ENCODE measurements around the gene EHD1. TPM values are rescaled to one million over a fixed set of nuclear protein-coding genes. Genes with fewer than 3 reads are reported as not detected.
A peak's percentile ranks its signal among the peaks of the same experiment; 100 is the strongest.

Gene EHD1
- polyA plus RNA-seq, 1 donor = 133 TPM

DNA sequence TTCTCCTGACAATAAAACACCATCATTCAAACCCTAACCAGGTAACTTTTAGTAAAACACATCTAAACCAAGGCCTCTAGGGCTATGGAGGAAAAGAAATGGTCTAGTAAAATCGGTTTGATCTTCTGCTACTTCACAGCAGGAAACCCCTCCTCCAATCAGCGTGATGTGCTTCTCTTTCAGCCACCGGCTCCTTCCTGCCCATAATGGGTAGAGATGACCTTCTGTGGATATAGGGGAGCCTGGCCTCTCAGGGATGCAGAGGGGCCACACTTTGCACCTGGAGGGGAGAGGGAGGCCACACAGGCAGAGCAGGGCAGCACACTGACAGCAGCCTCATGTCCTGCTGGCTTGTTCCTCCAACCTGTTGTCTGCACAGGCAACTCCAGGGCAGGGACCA is 6.9 kb downstream of the EHD1 start:
- DNase-seq = no peak

DNA sequence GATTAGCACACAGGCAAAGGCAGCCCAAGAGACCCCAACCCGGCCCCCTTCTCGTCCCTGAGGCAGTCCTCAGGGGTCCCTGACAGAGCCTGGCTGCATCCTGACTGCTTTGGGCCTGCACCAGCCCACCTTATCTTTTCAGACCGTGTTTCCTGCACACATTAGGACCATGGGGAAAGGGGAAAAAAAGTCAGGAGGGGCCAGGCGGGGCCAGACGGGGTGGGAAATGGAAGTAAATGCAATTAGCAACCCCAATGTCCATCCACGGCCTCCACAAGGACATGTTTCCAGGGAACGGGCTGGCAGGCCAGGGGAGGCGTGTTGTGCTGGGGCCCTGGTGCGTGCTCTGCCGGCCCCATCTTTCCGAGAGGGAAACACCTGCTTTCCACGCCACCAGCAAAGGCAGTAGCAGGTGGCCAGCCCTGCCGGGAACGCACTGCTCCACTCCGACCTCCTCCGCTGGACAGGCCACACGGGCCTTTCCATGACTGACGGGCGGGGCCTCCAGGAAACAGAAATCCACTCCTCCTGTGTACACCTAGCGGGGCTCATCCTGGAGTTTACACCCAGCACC is 7.4 kb downstream of the EHD1 start:
- no peak for DNase-seq

DNA sequence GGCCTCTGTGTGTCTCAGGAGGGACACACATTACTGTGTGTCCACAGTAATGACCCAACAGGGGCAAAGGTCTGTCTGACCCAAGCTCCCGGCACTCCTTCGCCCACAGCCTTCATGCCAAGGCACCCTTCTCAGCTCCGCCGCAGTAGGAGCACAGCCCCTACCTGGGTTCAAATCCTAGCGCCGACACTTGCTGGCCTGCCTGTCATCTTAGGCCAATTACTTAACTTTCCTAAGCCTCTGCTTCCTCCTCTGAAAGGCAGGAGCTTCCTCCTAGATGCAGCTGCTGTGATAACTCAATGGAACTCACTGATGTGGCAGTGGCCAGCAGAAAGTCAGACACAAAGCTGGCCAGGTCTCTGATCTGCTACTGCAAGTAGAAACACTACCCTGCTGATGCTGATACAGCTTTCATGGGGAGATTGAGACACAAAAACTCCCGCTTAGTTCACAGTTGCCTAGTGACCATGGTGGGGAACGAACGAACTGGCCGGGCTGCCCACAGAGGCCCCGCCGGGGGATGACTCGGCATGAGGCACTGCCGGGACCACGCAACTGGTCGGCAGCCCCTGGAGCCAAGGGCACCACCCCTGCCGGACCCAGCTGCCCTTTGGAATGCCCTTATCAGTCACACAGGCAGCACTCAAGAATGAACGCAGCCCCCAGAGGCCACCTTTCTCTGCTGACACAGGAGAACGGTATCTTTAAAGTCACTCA is 8.1 kb downstream of the EHD1 start:
- DNase-seq = no peak

DNA sequence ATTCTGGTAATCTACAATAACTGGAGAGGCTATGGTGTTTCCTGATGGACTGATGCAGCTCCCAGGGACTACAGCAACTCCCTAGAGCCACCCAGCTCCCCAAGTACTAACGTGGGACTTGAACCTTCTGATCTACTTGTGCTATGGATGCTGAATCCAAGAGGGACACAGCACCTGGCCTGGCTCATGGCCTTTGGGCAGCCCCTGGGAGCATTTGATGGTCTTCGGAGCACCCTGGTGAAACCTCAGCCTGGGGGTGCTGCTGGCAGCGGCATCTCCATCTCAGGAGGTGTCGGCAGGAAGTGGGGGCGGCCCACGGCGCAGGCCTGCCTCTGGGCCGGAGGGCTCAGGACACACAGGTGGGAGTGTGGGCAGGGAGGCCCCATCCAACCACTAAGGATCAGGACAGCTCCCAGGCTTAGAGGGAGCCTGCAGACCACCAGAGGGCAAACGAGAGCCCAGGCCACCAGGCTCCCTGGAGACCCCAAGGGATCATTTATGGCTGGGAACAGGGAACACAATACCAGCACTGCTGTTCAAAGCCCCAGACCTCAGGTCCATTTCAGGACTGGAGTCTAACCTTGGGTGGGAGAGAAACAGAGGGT is 8.7 kb downstream of the EHD1 start:
- DNase-seq = no peak

DNA sequence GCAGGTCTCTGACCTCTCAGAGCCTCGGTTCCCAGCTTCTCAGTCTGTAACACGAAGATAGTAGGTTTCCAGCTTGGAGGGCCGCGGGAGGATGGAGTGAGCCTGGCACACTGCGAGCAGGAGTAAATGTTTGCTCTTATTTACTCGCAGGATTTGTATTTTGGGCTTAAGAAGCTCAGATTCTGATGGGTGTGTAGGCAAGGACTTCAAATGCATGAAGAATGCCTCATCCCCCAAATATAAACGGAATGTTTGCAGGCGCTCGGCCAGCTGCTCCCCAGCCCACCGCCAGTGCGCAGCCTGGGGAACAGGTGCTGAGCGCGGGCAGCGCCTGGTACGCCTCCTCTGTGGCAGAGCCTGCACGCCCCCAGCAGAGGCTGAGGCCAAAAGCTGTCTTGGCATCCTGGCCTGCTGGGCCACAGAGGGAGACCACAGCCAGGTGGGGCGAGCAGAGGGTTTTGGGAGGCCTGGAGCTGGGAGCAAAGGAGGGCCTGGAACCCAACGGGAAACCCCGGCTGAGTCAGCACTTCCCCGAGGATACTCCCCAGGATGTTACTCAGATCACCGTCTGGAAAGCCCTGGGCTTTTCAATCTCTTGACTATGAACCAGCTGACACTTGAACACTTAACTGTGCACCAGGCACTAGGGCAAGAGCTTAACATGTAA is 9.4 kb downstream of the EHD1 start:
- no peak for DNase-seq

DNA sequence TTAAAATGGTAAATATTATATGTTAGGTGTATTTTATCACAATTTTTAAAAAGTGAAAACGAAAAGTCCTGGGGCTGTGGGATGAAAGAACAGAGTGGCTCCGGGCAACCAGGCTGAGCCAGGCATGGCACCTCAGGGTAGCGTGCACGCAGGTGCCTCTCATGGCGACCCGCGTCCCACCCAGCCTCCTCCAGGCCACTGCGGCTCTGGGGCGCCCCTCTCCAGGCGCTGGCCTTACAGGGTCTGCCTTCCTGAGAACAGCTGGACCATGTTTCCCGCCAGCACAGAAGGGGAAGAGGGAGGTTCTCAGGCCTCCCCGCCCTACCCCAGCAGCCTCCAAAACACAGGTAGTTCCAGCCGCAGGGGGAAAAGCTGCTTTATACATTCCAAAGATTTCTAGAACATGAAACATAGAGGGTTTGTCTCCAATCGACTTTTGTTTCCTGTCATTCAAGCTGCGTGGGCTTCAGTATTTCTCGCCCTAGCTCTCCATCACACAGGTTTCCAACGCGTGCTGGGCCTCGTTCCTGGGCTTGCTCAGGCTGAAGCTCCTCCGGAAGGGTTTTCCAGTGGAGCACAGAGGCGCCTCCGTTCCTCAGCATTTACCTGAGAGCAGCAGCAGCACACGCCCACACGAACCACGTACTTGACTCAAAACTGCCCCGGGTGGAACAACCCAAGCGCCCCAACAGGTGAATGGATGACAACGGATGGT is 10.5 kb downstream of the EHD1 start:
- no peak for DNase-seq

DNA sequence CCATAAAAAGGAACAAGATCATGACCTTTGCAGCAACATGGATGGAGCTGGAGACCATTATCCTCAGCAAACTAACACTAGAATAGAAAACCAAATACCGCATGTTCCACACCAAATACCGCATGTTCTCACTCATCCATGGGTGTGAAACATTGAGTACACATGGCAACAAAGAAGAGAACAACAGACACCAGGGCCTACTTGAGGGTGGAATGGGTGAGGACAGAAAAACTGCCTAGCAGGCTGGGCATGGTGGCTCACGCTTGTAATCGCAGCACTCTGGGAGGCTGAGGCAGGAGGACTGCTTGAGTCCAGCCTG is 12.3 kb downstream of the EHD1 start:
- DNase-seq = no peak

DNA sequence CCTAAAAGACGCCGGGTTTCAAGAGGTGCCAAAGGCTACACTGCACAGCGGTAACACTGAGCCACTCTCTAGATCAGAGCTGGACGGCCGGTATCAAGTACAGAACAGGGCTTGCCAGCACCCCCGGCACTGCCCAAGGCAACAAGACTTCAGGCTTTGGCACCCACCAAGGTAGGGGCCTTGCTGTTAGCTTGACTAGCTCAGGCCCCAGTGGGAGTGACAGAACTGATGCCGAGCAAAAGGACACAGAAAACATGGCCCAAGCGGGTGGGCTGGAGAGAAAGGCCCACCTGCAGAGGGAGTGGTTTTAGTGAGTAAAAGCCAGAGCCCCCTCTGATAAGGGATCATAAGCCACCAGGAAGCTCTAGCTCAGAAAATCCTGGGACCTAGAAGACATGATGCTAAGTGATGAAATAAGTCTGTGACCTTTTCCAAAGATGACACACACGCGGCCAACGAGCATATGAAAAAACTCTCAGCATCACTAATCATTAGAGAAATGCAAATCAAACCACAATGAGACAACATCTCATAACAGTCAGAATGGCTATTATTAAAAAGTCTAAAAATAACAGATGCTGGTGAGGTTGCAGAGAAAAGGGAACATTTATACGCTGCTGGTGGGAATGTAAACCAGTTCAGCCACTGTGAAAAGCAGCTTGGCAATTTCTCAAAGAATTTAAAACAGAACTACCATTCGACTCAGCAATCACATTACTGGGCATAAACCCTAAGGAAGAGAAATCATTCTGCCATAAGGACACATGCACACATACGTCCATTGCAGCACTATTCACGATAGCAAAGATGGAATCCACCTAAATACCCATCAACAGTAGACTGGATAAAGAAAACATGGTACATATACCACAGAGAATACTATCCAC is 12.9 kb downstream of the EHD1 start:
- DNase-seq = no peak

DNA sequence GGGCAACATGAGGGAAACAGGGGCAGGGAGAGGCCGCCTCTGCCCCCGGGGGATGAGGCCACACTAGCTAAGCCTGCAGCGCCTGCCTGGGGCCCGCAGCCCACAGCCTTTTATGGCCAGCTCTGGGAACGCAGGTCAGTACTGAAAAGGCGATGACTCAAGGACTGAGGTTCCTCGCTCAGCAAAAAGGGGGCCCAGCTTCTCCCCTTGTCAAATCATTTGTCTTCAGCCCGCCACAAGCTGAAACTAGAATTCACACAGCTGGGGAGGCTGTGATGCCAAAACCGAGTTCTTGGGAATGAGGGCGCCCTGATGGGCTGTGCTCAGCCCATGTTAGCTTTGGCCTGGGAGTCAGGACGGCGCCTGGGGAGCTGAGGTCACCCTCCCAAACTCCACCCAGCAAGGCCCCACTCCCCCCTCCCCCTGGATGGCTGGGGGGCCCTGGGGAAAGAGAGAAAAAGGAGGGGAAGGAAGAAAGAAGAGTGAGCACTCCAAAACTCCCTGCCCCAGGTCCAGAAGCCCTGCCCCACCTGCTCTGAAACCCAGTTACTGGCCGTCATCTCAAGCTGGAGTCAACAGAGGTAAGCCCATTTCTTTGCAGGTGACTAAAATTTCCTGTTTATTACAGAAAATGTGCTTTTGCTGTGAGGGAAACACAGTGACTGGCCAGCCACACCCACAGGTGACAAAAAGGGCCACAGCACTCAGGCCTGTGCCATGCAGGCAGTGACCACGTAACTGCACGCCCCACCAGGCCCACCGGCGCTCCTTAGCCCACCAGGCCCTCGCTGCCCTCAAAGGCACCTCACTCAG is 13.7 kb downstream of the EHD1 start:
- peak; percentile 79 for DNase-seq

DNA sequence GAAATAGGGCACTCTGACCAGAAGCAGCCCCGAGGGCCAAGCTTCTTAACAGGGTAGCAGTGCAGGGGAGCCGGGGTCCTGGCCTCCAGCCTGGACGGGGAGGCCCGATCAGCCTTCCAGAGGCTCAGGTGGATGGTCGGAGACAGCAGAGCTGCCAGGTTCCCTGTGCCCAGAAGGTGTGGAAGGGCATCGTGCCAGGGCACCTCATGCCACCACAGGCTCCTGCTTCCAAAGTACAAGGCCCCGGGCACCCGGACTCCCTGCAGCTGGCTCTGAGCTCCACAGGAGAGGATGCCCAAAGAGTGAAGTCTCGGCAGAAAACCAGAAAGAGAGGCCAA is 14.3 kb downstream of the EHD1 start:
- DNase-seq = no peak

DNA sequence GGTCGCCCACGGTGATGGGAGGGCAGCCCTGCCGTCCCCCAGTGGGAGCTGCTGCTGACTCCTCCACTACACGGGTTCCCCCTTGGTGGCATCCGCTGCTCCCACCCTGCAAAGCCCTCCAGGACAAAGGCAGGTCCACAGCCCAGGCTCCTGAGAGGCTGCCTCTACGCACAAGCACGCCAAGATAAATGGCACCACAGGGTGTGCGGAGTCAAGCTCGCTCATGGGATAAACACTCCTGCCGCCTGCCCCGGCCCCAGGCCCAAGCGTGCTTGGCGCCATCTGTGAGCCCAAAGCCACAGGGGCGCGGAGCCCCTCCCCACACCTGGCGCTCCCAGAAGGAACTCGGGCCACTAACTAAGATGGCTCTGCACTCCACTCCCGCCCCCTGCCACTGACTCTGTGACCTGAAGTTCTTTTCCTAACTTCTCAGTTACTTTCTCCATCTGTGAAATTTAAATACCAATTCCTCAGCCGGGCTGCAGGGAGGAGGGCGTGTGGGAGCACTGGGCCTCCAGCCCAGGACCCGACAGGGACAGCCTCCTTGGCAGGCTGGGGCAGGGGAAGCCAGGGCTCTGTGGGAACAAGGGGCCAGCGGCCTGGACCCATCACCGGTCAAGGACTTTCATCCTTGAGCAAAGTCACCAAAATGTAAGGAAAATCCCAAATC is 14.9 kb downstream of the EHD1 start:
- DNase-seq = no peak

DNA sequence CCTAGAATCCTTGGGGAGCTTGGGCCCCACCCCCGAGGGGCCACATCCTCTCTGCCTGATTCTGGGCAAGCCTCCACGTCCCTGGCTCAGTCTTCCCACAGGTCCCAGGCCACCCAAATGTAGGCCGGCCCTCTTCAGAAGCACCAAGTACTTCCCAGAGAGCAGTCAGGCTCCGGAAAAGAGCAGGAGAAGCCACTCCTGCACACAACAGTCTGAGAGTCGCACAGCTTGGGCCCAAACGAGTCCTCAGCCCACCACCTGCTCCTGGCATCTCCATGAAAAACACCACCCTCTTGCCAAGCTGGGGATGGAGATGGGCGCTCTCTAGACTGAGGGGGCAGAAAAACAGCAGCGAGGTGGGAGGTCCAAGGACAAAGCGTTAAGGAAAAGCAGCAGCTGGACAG is 15.4 kb downstream of the EHD1 start:
- no peak for DNase-seq

DNA sequence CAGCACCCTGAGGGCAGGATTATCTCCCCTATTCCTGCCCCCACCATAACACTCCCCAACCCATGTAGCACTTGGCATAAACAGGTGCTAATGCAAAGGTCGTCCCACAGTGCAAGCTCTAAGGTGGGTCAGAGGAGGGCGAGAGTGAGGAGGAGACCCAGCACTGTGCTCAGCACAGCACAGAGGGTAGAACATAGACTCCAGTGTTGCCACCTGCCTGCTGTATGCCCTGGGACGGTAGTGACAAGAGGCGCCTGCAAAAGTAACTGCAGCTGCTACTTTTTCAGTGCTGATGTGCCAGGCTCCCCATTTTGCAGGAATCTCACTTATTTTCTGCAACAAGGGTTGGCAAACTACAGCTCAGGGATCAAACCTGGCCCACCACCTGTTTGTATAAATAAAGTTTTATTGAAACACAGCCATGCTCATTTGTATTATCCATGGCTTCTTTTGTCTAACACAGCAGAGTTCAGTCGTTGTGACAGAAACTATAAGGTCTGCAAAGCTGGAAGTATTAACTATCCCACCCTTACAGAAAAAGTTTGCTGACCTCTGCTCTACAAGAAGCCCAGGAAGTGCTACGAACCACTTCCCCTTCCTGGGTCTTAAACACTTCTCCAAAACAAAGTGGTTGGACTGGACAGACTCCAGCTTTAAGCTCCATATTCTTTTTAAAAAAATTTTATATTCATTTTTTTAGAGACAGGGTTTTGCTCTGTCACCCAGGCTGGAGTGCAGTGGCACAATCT is 17.0 kb downstream of the EHD1 start:
- DNase-seq = no peak

DNA sequence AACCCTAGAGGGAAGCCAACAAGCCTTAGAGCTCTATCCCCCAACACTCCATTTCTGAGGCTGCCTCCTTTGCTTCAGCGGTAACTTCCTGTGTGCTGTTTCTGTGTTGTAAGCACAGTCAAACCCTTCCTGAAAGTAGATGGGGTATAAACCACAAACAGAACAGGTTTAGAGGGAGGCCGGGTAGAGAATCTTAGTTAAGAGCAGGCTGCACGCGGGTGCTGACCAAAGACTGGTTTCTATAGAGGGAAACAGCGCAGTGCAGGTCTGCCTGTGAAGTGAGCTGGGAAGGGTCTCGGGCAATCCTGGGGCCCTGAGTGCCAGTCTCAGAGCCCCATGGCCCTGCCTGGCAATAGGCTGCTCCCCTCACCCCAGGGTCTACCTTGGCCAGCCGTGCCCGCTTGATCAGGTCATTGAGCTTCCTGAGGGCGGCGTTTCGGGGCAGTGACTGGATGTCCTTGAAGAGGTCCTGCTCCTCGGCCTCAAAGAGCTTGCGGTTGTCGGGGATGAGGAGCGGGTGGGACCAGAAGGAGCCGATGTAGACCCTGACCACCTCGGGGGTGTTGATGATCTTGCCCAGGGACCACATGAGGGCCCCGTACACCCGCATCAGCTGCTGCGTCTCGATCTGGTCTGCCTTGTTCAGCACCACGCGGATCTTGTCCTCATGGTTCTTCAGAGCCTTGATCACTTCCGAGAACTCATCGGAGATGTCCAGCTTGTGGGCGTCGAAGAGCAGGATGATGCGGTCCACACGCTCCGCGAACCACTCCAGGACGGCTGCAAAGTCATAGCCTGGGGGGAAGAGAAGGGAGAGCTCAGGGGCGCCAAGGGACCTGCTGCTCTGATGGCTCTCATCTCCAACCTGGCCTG is 18.6 kb downstream of the EHD1 start:
- no peak for DNase-seq

DNA sequence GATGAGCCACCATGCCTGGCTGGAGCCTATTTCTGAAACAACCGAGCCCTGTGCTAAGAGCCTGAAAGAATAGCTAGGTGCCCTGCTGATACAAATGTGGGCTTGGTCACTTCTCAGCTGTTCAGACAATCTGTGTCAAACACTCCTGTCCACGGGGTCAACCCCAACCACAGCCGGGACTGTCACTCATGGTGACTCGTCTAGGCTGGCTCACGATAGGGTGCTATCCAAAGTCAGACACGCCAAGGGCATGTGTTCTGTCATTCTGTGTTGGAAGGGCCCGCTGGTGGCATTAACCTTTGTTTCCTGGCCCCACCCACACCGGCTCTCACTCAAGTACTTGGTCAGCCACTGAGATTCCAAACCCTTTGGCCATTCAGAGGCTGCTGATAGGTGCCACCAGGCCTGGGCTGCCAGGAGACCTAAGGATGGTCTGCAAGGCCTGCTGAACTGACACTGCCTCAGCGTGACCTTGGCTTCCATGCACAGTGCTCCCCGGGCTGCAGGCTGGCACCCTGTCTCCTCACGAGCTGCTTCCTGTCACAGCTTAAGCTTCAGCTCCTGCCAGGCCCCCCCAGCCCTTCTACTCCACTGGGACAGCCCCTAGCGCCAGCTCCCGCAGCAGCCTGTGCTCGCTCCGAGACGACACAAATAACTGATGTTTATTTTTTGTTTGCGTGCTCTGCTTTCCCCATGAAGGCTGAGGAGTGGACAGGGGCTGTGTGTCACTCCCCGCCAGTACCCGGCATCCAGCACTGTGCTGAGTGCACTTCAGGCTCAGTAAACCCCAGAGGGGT is 19.8 kb downstream of the EHD1 start:
- no peak for DNase-seq

DNA sequence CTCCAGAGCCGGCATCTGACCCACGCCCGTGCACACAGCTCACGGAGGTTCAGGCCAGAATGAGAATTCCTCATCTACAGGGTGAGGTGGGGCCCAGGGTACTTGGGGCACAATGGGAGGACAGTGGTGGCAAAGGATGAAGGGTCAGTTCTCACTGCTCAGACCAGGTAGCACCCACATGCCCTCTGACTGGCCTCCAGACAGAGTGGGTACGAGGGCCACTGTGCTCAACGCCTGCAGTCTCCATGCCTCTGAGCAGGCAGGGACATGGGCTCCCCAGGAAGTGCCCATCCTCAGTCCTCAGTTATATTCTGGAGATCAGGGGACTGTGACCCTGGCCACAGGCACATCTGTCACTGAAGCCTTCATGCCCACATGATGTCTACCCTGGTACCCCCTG is 20.9 kb downstream of the EHD1 start:
- DNase-seq = no peak

DNA sequence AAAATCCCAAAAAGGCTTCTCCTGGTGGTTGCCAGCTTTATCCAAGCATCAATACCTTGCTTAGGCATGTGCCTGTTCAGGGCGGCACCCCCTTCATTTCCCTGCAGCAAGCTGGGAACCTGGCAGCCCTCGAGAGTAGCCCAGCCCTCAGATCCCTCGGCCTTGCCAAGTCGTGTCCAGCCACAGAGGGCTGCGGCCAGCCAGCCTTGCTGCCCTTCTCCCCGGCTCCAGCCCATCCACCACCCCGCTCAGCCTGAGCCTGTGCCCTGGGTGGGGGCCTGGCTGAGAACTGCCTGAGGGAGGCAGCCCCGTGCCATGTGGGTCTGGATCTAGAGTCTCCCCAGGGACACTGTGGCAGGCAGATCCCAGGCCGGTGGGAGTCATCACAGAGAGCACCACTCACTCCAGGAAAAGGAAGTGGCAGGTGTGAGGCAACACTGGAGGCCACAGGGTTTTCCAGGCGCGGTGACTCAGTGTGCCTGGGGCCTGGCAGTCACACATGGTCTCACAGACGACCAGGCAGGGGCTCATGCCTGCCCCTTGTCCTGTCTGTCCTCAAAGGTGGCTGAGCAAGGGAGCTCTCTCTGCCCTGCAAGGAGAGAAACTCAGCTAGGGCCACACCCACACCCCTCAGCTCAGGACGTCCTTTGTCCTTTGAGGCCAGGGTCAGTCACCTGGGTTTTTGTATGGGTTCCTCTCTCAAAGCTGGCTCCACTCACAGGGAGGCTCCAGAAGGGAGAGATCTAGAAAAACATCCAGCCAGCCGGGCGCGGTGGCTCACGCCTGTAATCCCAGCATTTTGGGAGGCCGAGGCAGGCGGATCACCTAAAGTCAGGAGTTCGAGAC is 21.8 kb downstream of the EHD1 start:
- no peak for DNase-seq

Data from hindlimb muscle (tissue), 1 donor.